ENCODE measurements around the gene AKR7A3.
"Not testable (repeated sequence)": the region's sequence is repeated elsewhere in the genome, so short reads cannot be mapped to it uniquely, and the experiment has no call there.

Gene AKR7A3

GRCh38 chr1:19317126-19317910, 28.7 kb upstream of the AKR7A3 start:
- DNase-seq = peak; percentile 37

- DNase-seq = peak; percentile 56
Measured at GRCh38 chr1:19315378-19316198, 27.0 kb upstream of the AKR7A3 start.

- DNase-seq = no peak
Measured at GRCh38 chr1:19313961-19314882, 25.7 kb upstream of the AKR7A3 start.

- no peak for DNase-seq
Measured at GRCh38 chr1:19313636-19313959, 25.0 kb upstream of the AKR7A3 start.

- no peak for DNase-seq
Measured at GRCh38 chr1:19312782-19313635, 24.4 kb upstream of the AKR7A3 start.

GRCh38 chr1:19311931-19312781, 23.6 kb upstream of the AKR7A3 start, which contains the start of the genes AKR7A2 and SLC66A1:
TSS of gene AKR7A2 (minus strand) at chr1:19312144. CDS start at chr1:19312124, 20 bp downstream.
TSS of gene SLC66A1 (plus strand) at chr1:19312326. CDS start at chr1:19317678, 5,352 bp downstream.
- DNase-seq = peak; percentile 95

- peak; percentile 65 for DNase-seq
Measured at GRCh38 chr1:19311503-19311930, 22.9 kb upstream of the AKR7A3 start.

- peak; percentile 65 for DNase-seq
Measured at GRCh38 chr1:19310720-19311502, 22.3 kb upstream of the AKR7A3 start.

- no peak for DNase-seq
Measured at GRCh38 chr1:19310061-19310460, 21.5 kb upstream of the AKR7A3 start.

- no peak for DNase-seq
Measured at GRCh38 chr1:19309123-19309813, 20.7 kb upstream of the AKR7A3 start.

- DNase-seq = no peak
Measured at GRCh38 chr1:19308509-19308907, 19.9 kb upstream of the AKR7A3 start.

GRCh38 chr1:19307794-19308508, 19.4 kb upstream of the AKR7A3 start:
- no peak for DNase-seq

- DNase-seq = no peak
Measured at GRCh38 chr1:19306941-19307340, 18.4 kb upstream of the AKR7A3 start.

- no peak for DNase-seq
Measured at GRCh38 chr1:19305880-19306279, 17.3 kb upstream of the AKR7A3 start.

- DNase-seq = not testable (repeated sequence)
Measured at GRCh38 chr1:19304081-19304480, 15.5 kb upstream of the AKR7A3 start.

GRCh38 chr1:19300211-19300610, 11.6 kb upstream of the AKR7A3 start:
- DNase-seq = peak; percentile 14

GRCh38 chr1:19294638-19295037, 6.1 kb upstream of the AKR7A3 start:
- no peak for DNase-seq

GRCh38 chr1:19289244-19289643, 674 bp upstream of the AKR7A3 start:
- DNase-seq = no peak

Data from NCI-H82 (cell line).